ENCODE results near the gene HDAC8.
"Not testable (repeated sequence)": the region's sequence is repeated elsewhere in the genome, so short reads cannot be mapped to it uniquely, and the experiment has no call there.

HDAC8 gene

GRCh38 chrX:72569786-72570185 lies 2.9 kb downstream of the HDAC8 start:
- H3K27me3 ChIP-seq (replicated peaks; ENCODE audit: control insufficient read depth, insufficient read depth, low read length), result no peaks in the 10 kb centered on the region
- no peak overlapping the region for H3K4me3 ChIP-seq (replicated peaks; ENCODE audit: low read depth, low read length)
- no peak for TF ChIP-seq CTCF (IDR thresholded peaks at IDR 0.05; ENCODE audit: insufficient read depth, low read length, poor library complexity, severe bottlenecking)
- peaks cover 2% of the 10 kb centered on the region for H3K36me3 ChIP-seq (ENCODE audit: control insufficient read depth, insufficient read depth, low read length)
- DNase-seq (ENCODE audit: extremely low read depth, insufficient read length), result no peak

- peaks cover 2% of the 10 kb centered on the region for H3K36me3 ChIP-seq (ENCODE audit: control insufficient read depth, insufficient read depth, low read length)
- no peaks in the 10 kb centered on the region for H3K27me3 ChIP-seq (replicated peaks; ENCODE audit: control insufficient read depth, insufficient read depth, low read length)
- no peak for TF ChIP-seq CTCF (IDR thresholded peaks at IDR 0.05; ENCODE audit: insufficient read depth, low read length, poor library complexity, severe bottlenecking)
- no peak overlapping the region for H3K4me3 ChIP-seq (replicated peaks; ENCODE audit: low read depth, low read length)
- DNase-seq (ENCODE audit: extremely low read depth, insufficient read length), result no peak
These were observed 4.1 kb downstream of the HDAC8 start for GRCh38 chrX:72568406-72569092.

GRCh38 chrX:72566448-72566847 lies 6.2 kb downstream of the HDAC8 start:
- DNase-seq (ENCODE audit: extremely low read depth, insufficient read length), result no peak
- Histone ChIP-seq H3K4me3 (replicated peaks; ENCODE audit: low read depth, low read length) (no peak overlapping the region), H3K36me3 (ENCODE audit: control insufficient read depth, insufficient read depth, low read length) (peaks cover 2% of the 10 kb centered on the region), H3K27me3 (replicated peaks; ENCODE audit: control insufficient read depth, insufficient read depth, low read length) (no peaks in the 10 kb centered on the region)
- no peak for TF ChIP-seq CTCF (IDR thresholded peaks at IDR 0.05; ENCODE audit: insufficient read depth, low read length, poor library complexity, severe bottlenecking)

- not testable (repeated sequence) for H3K27me3 ChIP-seq (replicated peaks; ENCODE audit: control insufficient read depth, insufficient read depth, low read length); H3K36me3 ChIP-seq (ENCODE audit: control insufficient read depth, insufficient read depth, low read length)
These were observed 13.0 kb downstream of the HDAC8 start for GRCh38 chrX:72559655-72560054.

GRCh38 chrX:72554448-72555140 lies 18.0 kb downstream of the HDAC8 start:
- peak; percentile 9 for TF ChIP-seq CTCF (IDR thresholded peaks at IDR 0.05; ENCODE audit: insufficient read depth, low read length, poor library complexity, severe bottlenecking)
- no peak overlapping the region for H3K4me3 ChIP-seq (replicated peaks; ENCODE audit: low read depth, low read length)
- DNase-seq (ENCODE audit: extremely low read depth, insufficient read length), result no peak
- no peaks in the 10 kb centered on the region; the same call in 1 of the 2 replicates for H3K36me3 ChIP-seq (ENCODE audit: control insufficient read depth, insufficient read depth, low read length)
- no peaks in the 10 kb centered on the region for H3K27me3 ChIP-seq (replicated peaks; ENCODE audit: control insufficient read depth, insufficient read depth, low read length)

More at GRCh38 chrX:72559655-72560054, 13.0 kb downstream of the HDAC8 start:
- not testable (repeated sequence) for H3K4me3 ChIP-seq (replicated peaks; ENCODE audit: low read depth, low read length); DNase-seq (ENCODE audit: extremely low read depth, insufficient read length)

GRCh38 chrX:72552443-72552842 lies 20.2 kb downstream of the HDAC8 start:
- not testable (repeated sequence) for H3K4me3 ChIP-seq (replicated peaks; ENCODE audit: low read depth, low read length); H3K27me3 ChIP-seq (replicated peaks; ENCODE audit: control insufficient read depth, insufficient read depth, low read length); H3K36me3 ChIP-seq (ENCODE audit: control insufficient read depth, insufficient read depth, low read length); DNase-seq (ENCODE audit: extremely low read depth, insufficient read length)
